ENCODE data around the gene NDUFAF8. TPM values are rescaled to one million over a fixed set of nuclear protein-coding genes. Genes with fewer than 3 reads are reported as not detected.

NDUFAF8 gene
- total and polyA plus RNA-seq, 7 donors = 8.6 to 52.4 (median 30.0) TPM

DNA sequence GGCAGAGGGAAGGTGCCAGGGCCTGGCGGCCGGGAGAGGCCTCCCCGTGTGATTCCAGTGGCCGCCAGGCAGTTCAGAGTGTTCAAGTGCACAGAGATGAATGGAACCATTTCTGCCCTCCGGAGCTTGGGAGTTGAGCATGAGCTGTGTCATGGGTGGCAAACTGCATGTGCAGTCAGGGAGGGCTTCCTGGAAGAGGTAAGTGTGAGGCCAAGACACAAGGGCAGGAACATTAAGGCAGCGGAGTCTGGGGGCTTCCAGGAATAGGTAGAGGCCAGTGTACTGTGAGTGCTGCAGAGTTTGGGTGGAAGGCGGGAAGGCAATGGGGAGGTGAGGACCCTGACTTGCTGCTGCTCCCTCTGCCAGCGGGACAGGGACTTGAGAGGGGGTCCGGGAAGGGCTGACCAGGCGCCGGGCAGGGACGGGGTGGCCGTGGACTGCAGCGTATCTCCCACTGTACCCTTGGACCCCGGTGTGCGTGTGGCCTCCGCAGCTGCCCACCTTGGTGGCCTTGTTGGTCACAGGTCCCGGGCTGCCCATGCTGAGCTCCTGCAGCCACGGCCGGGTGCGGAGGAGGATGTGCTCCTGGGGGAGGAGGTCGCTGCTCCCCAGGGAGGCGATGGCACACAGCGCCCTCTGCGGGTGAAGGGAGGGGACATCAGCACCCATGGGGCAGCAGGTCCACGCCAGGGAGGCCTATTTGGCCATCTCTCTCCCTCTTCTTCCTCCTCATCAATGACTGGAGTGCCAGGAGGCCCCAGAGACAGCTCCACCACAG lies 8.9 kb upstream of the NDUFAF8 start:
- H3K36me3 ChIP-seq = peaks cover 16 to 64% (median 29%) of the 10 kb centered on the region in 4 donors
- no peak overlapping the region for H3K4me3 ChIP-seq
- H3K27me3 ChIP-seq = no peaks in the 10 kb centered on the region
- DNase-seq = no peak
- TF ChIP-seq POLR2A (IDR thresholded peaks at IDR 0.05) (no peak), CTCF (IDR thresholded peaks at IDR 0.05) (no peak), EP300 (IDR thresholded peaks at IDR 0.05) (no peak), POLR2AphosphoS5 (IDR thresholded peaks at IDR 0.05) (no peak)
- no peak overlapping the region for H3K27ac ChIP-seq
- no peaks in the 10 kb centered on the region for H3K9me3 ChIP-seq
- WGBS, 2 donors = 91% methylated on average over 26 of the region's 26 CpGs
- intact Hi-C loops (cut with DNase I) = no loop called here
- no peaks in the 10 kb centered on the region for H3K4me1 ChIP-seq

- no peak for DNase-seq
- no peak overlapping the region for H3K4me3 ChIP-seq
- no peaks in the 10 kb centered on the region for H3K9me3 ChIP-seq
- TF ChIP-seq POLR2AphosphoS5 (IDR thresholded peaks at IDR 0.05) (no peak), EP300 (IDR thresholded peaks at IDR 0.05) (no peak), CTCF (IDR thresholded peaks at IDR 0.05) (no peak), POLR2A (IDR thresholded peaks at IDR 0.05) (no peak)
- H3K27ac ChIP-seq = no peak overlapping the region
- 81 to 89% methylated on average over 31 of the region's 31 CpGs for WGBS, 2 donors
- H3K36me3 ChIP-seq = peaks cover 16 to 71% (median 29%) of the 10 kb centered on the region in 4 donors
- peaks cover 0 to 2% (median 1%) of the 10 kb centered on the region in 4 donors for H3K4me1 ChIP-seq
- intact Hi-C loops (cut with DNase I) = no loop called here
- no peaks in the 10 kb centered on the region for H3K27me3 ChIP-seq
Observed at GRCh38 chr17:81231121-81231645, 7.9 kb upstream of the NDUFAF8 start.

DNA sequence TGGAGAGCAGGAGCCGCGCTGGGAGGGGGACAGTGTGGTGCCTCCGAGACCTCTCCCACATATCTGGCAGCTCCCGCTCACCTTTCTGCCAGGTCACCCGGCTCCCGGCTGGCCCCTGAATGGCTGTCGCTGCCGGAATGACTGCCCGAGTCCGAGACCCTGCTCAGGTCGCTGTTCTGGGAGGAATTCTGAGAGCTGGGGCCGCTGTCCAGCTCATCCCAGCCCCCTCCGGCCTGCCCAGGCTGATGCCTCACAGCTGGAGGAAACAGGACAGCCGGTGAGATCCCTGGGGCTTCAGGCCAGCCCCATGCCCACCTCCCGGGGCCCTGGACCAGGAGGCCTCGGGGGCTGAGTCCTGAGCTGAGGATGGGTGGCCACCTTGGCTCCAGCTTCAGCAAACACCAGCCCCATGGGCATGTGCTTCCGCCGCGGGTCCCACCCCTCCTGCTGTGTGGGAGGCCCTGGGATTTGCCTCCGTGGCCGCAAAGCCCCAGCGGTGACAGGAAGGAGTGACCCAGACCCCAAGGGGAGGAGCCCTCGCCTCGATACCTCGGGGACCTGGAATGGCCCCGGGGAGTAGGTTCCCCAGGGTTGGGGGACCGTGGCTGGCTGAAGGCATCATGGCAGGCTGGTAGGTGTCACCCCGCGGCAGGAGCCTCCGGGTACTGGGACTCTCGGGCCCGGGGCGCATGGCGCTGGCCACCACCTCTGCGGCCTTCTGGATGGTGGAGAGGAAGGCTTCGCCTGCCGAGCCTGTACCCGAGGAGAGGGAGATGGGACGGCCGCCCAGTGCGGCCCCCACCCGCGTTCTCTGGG lies 7.1 kb upstream of the NDUFAF8 start:
- no peak for TF ChIP-seq POLR2AphosphoS5 (IDR thresholded peaks at IDR 0.05)
- no peak overlapping the region for H3K27ac ChIP-seq
- DNase-seq = no peak
- H3K9me3 ChIP-seq = no peaks in the 10 kb centered on the region
- peaks cover 16 to 78% (median 29%) of the 10 kb centered on the region in 4 donors for H3K36me3 ChIP-seq
- no peak overlapping the region for H3K4me3 ChIP-seq
- intact Hi-C loops (cut with DNase I) = no loop called here
- no peaks in the 10 kb centered on the region for H3K27me3 ChIP-seq
- WGBS, 2 donors = 93 to 95% methylated on average over 43 of the region's 43 CpGs
- peaks cover 0 to 10% (median 8%) of the 10 kb centered on the region in 4 donors for H3K4me1 ChIP-seq

GRCh38 chr17:81232616-81233241 lies 6.4 kb upstream of the NDUFAF8 start:
- 88 to 91% methylated on average over 19 of the region's 19 CpGs for WGBS, 2 donors
- no peak for TF ChIP-seq CTCF (IDR thresholded peaks at IDR 0.05)
- TF ChIP-seq POLR2AphosphoS5 (IDR thresholded peaks at IDR 0.05) = no peak
- TF ChIP-seq EP300 (IDR thresholded peaks at IDR 0.05) = no peak
- TF ChIP-seq POLR2A (IDR thresholded peaks at IDR 0.05) = no peak
- Histone ChIP-seq H3K36me3 (peaks cover 16 to 78% (median 29%) of the 10 kb centered on the region in 4 donors), H3K4me3 (no peak overlapping the region), H3K27ac (no peak overlapping the region), H3K9me3 (no peaks in the 10 kb centered on the region), H3K27me3 (no peaks in the 10 kb centered on the region), H3K4me1 (peaks cover 0 to 18% (median 15%) of the 10 kb centered on the region in 4 donors)
- intact Hi-C loops (cut with DNase I) = no loop called here
- no peak for DNase-seq
